GM12875 (cell line): ENCODE measurements around the gene HOXC9.

ENCODE experiments used
- H3K4me3 ChIP-seq: one replicate; pipeline ENCODE4 v1.5.1; 2011; ENCODE audit warnings: low read depth, low read length, control low read depth
- CTCF ChIP-seq: IDR thresholded peaks from 2 replicates; pipeline ENCODE4 v1.5.1; 2011; ENCODE audit warnings: low read depth, mild to moderate bottlenecking, control low read depth, inconsistent platforms, low read length, moderate library complexity, borderline replicate concordance; ENCODE audit not compliant: insufficient read depth

Gene HOXC9

GRCh38 chr12:54005531-54005852 is 5.5 kb downstream of the HOXC9 start:
- H3K4me3 ChIP-seq = no peak overlapping the region
- TF ChIP-seq CTCF = no peak

- TF ChIP-seq CTCF = peak; percentile 80
- no peak overlapping the region for H3K4me3 ChIP-seq
Observed at GRCh38 chr12:54005853-54006558, 6.0 kb downstream of the HOXC9 start.

DNA sequence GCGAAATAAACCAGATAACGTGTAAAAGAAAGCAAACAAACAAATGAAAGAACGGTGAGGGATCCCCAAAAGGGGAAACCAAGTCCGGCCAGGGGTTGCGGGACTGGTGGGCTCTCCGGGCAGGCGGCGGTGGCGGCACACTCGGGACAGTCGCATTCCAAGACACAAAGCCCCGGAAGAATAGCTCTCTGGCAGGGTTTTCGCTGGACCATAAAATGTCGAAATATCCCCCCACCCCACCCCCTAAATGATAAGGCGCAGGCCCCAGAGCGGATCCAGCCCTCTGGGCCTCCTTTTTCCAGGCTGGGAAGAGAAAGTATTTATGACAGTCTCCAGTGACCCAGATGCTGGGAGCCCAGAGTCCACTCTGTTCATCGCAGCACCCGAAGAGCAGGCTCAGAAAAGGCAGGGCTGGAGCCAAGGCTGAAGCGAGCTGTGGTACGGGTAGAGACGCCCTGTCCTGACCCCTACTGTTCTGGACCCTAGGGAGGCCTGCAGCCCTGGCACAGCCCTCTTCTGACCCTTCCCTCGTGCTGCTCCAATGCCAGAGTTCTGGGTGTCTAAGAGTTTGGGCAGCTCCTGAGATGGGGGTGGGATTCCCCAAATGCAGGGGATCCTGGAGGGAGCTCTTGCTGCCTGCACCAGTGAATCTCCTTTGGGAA is 6.7 kb downstream of the HOXC9 start:
- H3K4me3 ChIP-seq = no peak overlapping the region
- TF ChIP-seq CTCF = no peak

DNA sequence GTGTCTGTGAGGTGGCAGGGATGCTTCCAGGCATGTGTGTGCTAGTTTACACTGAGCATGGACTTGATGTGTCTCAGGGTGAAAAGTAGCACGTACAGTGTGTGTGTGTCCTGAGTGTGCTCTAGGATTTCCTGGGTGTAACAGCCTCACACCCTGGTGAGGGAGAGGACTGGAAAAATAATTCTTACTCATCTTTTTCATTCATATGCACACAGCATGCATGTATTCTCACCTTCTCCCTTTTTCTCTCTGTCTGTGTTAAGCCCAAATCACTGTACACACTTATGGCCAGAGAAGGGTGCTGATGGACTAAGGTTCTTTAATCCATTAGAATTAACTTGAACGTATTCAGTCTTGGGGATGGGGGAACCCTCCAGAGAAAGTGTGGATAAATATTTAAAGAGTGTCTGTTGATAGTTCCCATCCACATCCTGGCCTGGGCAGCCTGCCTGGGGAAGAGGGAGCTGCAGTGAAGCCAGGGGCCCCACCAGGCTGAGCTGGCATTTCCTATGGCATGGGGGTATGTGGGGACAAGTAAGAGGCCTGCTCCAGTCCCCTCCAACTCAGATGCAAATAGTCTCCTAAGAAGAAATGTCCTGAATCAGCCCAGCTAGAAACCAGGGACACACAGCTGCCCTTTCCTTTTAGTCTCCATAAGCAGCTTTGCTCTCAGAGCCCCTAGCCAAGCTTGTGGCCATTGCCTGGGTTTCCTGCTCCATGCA is 7.7 kb downstream of the HOXC9 start:
- TF ChIP-seq CTCF = no peak
- H3K4me3 ChIP-seq = no peak overlapping the region

DNA sequence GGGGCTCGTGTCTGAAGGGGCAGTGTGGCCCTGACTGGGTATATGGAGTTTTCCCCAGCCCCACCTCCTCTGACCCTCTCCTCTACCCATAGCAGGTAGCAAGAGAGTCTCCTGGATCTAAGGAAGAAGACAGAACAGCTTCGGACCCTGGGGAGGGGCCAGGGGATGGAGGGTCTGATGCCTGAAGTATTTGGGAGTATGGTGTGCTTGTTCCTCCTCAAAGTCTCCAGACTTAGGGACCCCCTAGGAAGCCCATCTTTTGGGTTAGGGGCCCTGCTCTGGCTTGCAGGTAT is 8.2 kb downstream of the HOXC9 start:
- no peak for TF ChIP-seq CTCF
- H3K4me3 ChIP-seq = no peak overlapping the region

DNA sequence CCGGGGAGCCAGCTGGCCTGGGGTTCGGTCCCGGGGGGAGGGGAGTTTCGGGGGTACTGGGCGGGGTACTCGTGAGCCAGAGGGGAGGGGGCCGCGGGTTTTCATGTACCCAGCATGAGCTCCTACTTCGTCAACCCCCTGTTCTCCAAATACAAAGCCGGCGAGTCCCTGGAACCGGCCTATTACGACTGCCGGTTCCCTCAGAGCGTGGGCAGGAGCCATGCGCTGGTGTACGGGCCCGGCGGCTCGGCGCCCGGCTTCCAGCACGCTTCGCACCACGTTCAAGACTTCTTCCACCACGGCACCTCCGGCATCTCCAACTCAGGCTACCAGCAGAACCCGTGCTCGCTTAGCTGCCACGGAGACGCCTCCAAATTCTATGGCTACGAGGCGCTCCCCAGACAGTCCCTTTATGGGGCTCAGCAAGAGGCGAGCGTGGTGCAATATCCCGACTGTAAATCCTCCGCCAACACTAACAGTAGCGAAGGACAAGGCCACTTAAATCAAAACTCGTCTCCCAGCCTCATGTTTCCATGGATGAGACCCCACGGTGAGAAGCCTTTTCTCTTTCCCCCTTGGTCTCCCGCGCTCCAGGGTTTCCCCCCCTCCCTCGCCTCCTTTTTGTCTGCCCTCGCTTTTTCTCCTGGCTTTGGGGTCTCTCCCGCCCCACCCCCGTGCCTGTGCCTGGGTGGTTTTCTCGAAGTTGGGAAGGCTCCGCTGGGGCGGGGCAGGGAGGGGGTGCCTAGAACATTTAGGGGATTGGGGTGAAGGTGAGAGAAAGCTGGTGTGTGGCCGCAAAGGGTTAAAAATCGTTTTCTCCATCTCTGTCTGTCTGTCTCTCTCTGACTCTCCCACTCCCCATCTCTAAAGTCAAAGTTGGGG is 9.5 kb downstream of the HOXC9 start:
- TF ChIP-seq CTCF = no peak
- H3K4me3 ChIP-seq = no peak overlapping the region
